Natural killer cell treated with Interleukin-12 subunit alpha and Interleukin-12 subunit beta and Interleukin-15 and Interleukin-18, amount 100 ng/mL, for 72 hours (primary cell): ENCODE data around the gene CEP152. TPM values are rescaled to one million over a fixed set of nuclear protein-coding genes. Genes with fewer than 3 reads are reported as not detected.

Source experiments
- ATAC-seq, 2 donors: fragments of 150-1000 bp; cut with Tn5 transposase in 1 of 2; sonication (Bioruptor Pico), chemical (Tn5 transposase) in 1 of 2; 2 replicates each; pipeline ENCODE4 v1.10.0; 2021
- DNase-seq: peaks from one replicate; pipeline ENCODE4 v3.0.0; 2022; ENCODE audit warnings: low spot score
- H3K27ac Mint-ChIP-seq, 2 donors: 1 replicate in 1 of 2; 2 replicates in 1 of 2; pipeline ENCODE4 v1.8.0; 2022; ENCODE audit warnings: mixed read lengths in 2 of 2, mild to moderate bottlenecking in 1 of 2, moderate library complexity in 1 of 2
- H3K27me3 Mint-ChIP-seq, 2 donors: 1 replicate in 1 of 2; 2 replicates in 1 of 2; pipeline ENCODE4 v1.8.0; 2022; ENCODE audit warnings: mixed read lengths in 2 of 2
- H3K36me3 Mint-ChIP-seq: one replicate; pipeline ENCODE4 v1.8.0; 2022; ENCODE audit warnings: mixed read lengths
- H3K4me1 Mint-ChIP-seq, 2 donors: 1 replicate in 1 of 2; 2 replicates in 1 of 2; pipeline ENCODE4 v1.8.0; 2022; ENCODE audit warnings: low read depth in 2 of 2, mixed read lengths in 2 of 2, mild to moderate bottlenecking in 1 of 2
- H3K4me3 Mint-ChIP-seq: one replicate; pipeline ENCODE4 v1.8.0; 2022; ENCODE audit warnings: mixed read lengths
- H3K9me3 Mint-ChIP-seq: 2 replicates; pipeline ENCODE4 v1.8.0; 2022; ENCODE audit warnings: mixed read lengths
- total RNA-seq, 2 donors: library from RNA; stranded (reverse); gene quantifications; one replicate each; pipeline ENCODE4 v1.2.3, GENCODE V29; 2022

The CEP152 gene
- total RNA-seq, 2 donors from 2014 or later: 16.8 to 42.7 TPM

DNA sequence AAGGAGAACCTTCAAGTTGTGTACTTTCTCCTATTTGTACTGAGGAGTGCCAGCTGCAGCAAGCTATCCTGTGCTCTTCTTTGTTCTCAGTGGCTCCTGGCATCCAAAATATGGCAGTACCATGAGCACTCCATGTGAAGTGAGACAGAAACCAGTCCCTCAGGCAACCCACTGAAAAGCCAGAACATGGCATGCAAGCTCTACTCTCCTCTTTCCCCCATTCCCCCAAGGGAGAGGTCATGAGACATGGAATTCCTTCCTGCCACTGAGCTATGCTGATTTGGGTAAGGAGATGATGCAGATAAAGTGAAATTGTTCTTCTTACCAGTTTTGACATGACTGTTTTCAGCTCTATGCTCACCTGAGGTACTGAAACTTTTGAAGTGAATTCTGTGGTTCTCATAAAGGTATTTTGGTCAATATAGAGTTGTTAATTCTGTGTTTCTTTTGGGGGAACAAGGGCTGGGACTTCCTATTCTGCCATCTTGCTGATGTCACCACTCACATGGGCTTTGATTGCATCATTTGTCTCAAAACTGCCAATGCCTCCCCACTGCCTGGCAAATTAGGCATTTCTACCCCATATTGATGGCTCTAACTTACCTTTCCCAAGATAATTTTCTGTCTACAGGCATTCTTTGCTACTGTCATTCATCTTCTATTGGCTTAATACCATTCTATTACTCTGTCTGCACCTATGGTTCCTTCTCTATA lies 22.8 kb upstream of the CEP152 start:
- no peak for DNase-seq
- peaks cover 11% of the 10 kb centered on the region for H3K9me3 Mint-ChIP-seq
- peaks cover 30 to 48% of the 10 kb centered on the region in 2 donors for H3K27me3 Mint-ChIP-seq
- no peak for ATAC-seq
- no peaks in the 10 kb centered on the region for H3K4me1 Mint-ChIP-seq
- H3K4me3 Mint-ChIP-seq: no peak overlapping the region
- H3K36me3 Mint-ChIP-seq: peaks cover 17% of the 10 kb centered on the region
- no peak overlapping the region for H3K27ac Mint-ChIP-seq

- Mint-ChIP-seq H3K36me3 (peaks cover 17% of the 10 kb centered on the region), H3K4me1 (no peaks in the 10 kb centered on the region)
Measured at GRCh38 chr15:48832648-48833047, 21.8 kb upstream of the CEP152 start.

GRCh38 chr15:48828906-48829305 lies 18.0 kb upstream of the CEP152 start:
- H3K36me3 Mint-ChIP-seq: peaks cover 17% of the 10 kb centered on the region
- peaks cover 9% of the 10 kb centered on the region for H3K9me3 Mint-ChIP-seq
- H3K4me3 Mint-ChIP-seq: no peak overlapping the region
- no peak overlapping the region for H3K27ac Mint-ChIP-seq
- H3K4me1 Mint-ChIP-seq: no peaks in the 10 kb centered on the region
- peaks cover 22 to 37% of the 10 kb centered on the region in 2 donors for H3K27me3 Mint-ChIP-seq
- DNase-seq (no peak), ATAC-seq (no peak)

More at GRCh38 chr15:48832648-48833047, 21.8 kb upstream of the CEP152 start:
- DNase-seq (no peak), ATAC-seq (no peak)
- Mint-ChIP-seq H3K27me3 (peaks cover 28 to 40% of the 10 kb centered on the region in 2 donors), H3K4me3 (no peak overlapping the region), H3K27ac (no peak overlapping the region), H3K9me3 (peaks cover 11% of the 10 kb centered on the region)

- Mint-ChIP-seq H3K4me1 (no peaks in the 10 kb centered on the region), H3K27ac (no peak overlapping the region), H3K36me3 (peaks cover 14% of the 10 kb centered on the region), H3K9me3 (peaks cover 8% of the 10 kb centered on the region), H3K27me3 (peaks cover 22 to 38% of the 10 kb centered on the region in 2 donors), H3K4me3 (no peak overlapping the region)
- ATAC-seq (no peak), DNase-seq (no peak)
Measured at GRCh38 chr15:48828471-48828870, 17.6 kb upstream of the CEP152 start.

DNA sequence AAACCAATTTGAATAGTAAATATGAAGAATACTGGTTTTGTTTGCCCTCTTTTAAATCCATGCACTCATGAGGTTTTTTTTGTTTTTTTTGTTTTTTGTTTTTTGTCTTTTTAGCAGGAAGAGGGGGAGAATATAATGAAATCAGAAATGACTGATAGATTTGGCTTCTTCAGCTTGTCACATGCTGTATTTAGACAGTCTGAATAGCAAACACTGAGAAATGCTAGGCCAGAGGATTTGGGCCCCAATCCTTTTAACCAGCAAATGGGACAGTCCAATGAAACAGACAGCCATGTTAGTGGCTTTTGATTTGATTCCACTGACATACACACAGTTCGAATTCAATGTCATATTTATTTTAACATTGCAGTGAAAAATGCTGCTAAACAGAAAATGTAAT lies 14.2 kb upstream of the CEP152 start:
- Mint-ChIP-seq H3K36me3 (no peaks in the 10 kb centered on the region), H3K9me3 (no peaks in the 10 kb centered on the region), H3K27ac (no peak overlapping the region), H3K4me3 (no peak overlapping the region), H3K27me3 (peaks cover 14 to 21% of the 10 kb centered on the region in 2 donors), H3K4me1 (no peaks in the 10 kb centered on the region)
- DNase-seq (no peak), ATAC-seq (no peak)

DNA sequence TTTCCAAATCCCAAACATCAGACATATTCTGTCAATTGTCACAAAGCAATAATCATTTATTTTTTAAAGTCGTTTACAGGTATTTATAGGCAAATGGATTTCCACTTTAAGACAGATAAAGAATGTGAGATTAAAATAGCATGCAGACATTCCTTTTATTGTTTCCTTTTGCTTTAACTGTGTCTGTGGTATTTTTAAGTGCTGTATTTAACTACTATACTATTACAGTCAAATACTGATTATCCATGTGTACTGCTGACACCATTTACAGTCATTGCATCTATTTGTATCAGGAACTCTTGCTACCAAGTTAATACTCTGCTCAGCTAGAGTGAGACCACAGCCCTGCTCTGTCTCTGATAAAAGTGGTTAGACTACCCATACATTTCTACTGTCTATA lies 12.8 kb upstream of the CEP152 start:
- H3K4me3 Mint-ChIP-seq: no peak overlapping the region
- peaks cover 7 to 19% of the 10 kb centered on the region in 2 donors for H3K27me3 Mint-ChIP-seq
- ATAC-seq (no peak), DNase-seq (no peak)
- H3K4me1 Mint-ChIP-seq: no peaks in the 10 kb centered on the region
- H3K36me3 Mint-ChIP-seq: no peaks in the 10 kb centered on the region
- H3K9me3 Mint-ChIP-seq: no peaks in the 10 kb centered on the region
- no peak overlapping the region for H3K27ac Mint-ChIP-seq

GRCh38 chr15:48823237-48823636 lies 12.4 kb upstream of the CEP152 start:
- Mint-ChIP-seq H3K9me3 (no peaks in the 10 kb centered on the region), H3K36me3 (no peaks in the 10 kb centered on the region), H3K27me3 (peaks cover 5 to 19% of the 10 kb centered on the region in 2 donors), H3K27ac (no peak overlapping the region), H3K4me3 (no peak overlapping the region), H3K4me1 (no peaks in the 10 kb centered on the region)
- DNase-seq (no peak), ATAC-seq (no peak)

DNA sequence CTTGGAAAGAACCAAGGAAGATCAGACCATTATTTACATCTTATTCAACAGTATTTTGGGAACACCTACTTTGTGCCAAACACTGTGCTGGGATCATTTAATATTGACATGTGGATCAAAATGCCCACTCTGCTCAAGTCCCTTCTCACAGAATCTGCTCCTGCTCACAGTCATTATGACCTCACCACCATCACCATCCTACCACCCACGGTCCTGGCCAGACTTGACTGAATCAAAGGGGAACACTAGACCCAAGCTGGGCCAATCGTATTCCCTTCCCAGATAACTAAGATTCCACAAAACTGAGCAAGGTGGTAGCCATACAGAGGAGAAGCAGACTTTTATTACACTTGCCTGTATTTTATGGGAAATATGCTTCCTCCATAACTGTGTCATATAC lies 3.4 kb upstream of the CEP152 start:
- H3K36me3 Mint-ChIP-seq: no peaks in the 10 kb centered on the region
- DNase-seq: no peak
- H3K4me3 Mint-ChIP-seq: no peak overlapping the region
- H3K4me1 Mint-ChIP-seq: peaks cover 18 to 24% of the 10 kb centered on the region in 2 donors
- no peak overlapping the region for H3K27ac Mint-ChIP-seq
- peaks cover 7 to 13% of the 10 kb centered on the region in 2 donors for H3K27me3 Mint-ChIP-seq
- H3K9me3 Mint-ChIP-seq: no peaks in the 10 kb centered on the region
- ATAC-seq: no peak

DNA sequence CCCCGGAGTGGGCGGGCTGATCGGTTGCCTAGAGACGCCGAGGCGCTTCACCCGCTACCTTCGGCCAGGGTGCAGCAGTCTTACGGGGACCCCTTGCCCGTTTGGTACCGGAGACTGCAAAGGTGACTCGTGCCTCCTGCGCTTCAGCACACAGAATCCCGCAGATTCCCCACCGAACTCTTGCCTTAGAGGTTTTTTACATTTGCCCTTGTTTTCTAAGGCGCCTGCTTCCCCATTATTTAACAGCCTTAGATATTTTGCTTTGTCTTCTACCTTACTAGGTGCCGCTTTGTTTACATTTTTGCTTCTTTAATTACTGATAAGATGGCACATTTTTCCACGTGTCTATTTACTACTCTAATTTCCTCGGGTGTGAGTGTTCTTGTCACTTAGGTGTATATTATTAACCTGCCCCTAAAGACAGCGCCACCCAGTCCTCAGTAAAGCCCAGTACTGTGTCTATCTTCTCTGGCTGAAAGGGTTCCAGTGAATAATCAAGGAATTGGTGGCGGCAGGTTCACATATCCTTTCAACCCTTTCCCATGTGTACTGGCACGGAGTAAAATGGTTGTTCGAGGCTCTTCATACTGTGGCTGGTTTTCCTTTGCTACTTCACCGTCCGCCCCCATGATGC lies 573 bp upstream of the CEP152 start:
- DNase-seq: no peak
- H3K36me3 Mint-ChIP-seq: no peaks in the 10 kb centered on the region
- peak overlapping the region; percentile 94 for H3K4me3 Mint-ChIP-seq
- H3K27me3 Mint-ChIP-seq: peaks cover 7 to 13% of the 10 kb centered on the region in 2 donors
- H3K4me1 Mint-ChIP-seq: peaks cover 24 to 30% of the 10 kb centered on the region in 2 donors
- no peak for ATAC-seq
- peak overlapping the region; percentile 92 to 94 for H3K27ac Mint-ChIP-seq
- H3K9me3 Mint-ChIP-seq: no peaks in the 10 kb centered on the region

DNA sequence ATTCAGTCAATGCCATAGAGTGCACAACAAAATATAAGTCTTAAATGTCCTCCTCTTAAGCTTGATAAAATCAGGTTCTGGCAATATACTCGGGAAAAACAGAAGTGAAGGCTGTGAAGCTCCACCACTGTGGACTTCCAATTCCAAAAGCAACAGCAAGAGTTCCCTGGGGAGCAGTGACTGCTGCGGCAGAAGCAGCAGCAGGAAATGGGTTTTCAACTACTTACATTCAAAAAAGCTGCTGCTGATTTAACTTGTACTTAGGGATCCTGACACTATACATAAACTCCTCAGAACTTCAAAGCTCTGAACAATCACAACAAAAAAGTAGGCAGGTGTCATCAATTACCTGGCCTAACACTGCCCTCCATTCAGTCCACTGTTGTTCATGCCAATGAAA lies 4.7 kb downstream of the CEP152 start:
- DNase-seq (no peak), ATAC-seq (no peak)
- no peak overlapping the region for H3K4me3 Mint-ChIP-seq
- H3K4me1 Mint-ChIP-seq: peaks cover 14 to 22% of the 10 kb centered on the region in 2 donors
- no peak overlapping the region for H3K27ac Mint-ChIP-seq
- H3K36me3 Mint-ChIP-seq: peaks cover 17% of the 10 kb centered on the region
- no peaks in the 10 kb centered on the region for H3K9me3 Mint-ChIP-seq
- no peaks in the 10 kb centered on the region for H3K27me3 Mint-ChIP-seq

- H3K4me1 Mint-ChIP-seq: peaks cover 14 to 23% of the 10 kb centered on the region in 2 donors
- no peaks in the 10 kb centered on the region for H3K9me3 Mint-ChIP-seq
- peaks cover 17% of the 10 kb centered on the region for H3K36me3 Mint-ChIP-seq
- no peaks in the 10 kb centered on the region for H3K27me3 Mint-ChIP-seq
- H3K4me3 Mint-ChIP-seq: no peak overlapping the region
- DNase-seq (no peak), ATAC-seq (no peak)
- H3K27ac Mint-ChIP-seq: no peak overlapping the region
Measured at GRCh38 chr15:48805591-48805990, 5.3 kb downstream of the CEP152 start.

GRCh38 chr15:48803877-48804276 lies 7.0 kb downstream of the CEP152 start:
- ATAC-seq: no peak
- H3K4me1 Mint-ChIP-seq: peaks cover 4 to 6% of the 10 kb centered on the region in 2 donors

GRCh38 chr15:48802867-48803266 lies 8.0 kb downstream of the CEP152 start:
- Mint-ChIP-seq H3K27me3 (no peaks in the 10 kb centered on the region), H3K4me1 (peaks cover 3 to 4% of the 10 kb centered on the region in 2 donors), H3K27ac (no peak overlapping the region), H3K4me3 (no peak overlapping the region), H3K9me3 (no peaks in the 10 kb centered on the region), H3K36me3 (peaks cover 17% of the 10 kb centered on the region)
- DNase-seq (no peak), ATAC-seq (no peak)

More at GRCh38 chr15:48803877-48804276, 7.0 kb downstream of the CEP152 start:
- H3K27me3 Mint-ChIP-seq: no peaks in the 10 kb centered on the region
- no peak overlapping the region for H3K27ac Mint-ChIP-seq
- H3K4me3 Mint-ChIP-seq: no peak overlapping the region
- peaks cover 17% of the 10 kb centered on the region for H3K36me3 Mint-ChIP-seq
- H3K9me3 Mint-ChIP-seq: no peaks in the 10 kb centered on the region
- no peak for DNase-seq

DNA sequence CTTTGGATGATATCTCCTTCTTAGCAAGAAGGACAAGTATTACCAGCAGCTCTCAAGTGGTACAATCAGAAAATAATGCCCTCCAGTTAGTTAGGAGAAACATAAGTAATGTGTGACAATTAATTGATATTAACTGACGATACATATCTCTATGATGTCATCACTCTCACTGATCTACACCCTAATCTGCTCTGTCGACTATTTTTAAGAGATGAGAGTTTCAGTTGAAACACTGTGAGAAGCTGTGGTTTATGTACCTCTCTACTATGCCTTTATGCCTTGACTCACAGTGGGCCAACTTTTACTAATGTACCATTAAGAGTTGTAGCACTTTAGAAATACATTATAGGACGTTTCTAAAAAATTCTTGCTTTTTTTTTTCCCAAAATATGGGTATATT lies 8.6 kb downstream of the CEP152 start:
- peaks cover 6 to 8% of the 10 kb centered on the region in 2 donors for H3K4me1 Mint-ChIP-seq
- DNase-seq (no peak), ATAC-seq (no peak)
- no peak overlapping the region for H3K4me3 Mint-ChIP-seq
- H3K36me3 Mint-ChIP-seq: peaks cover 20% of the 10 kb centered on the region
- no peak overlapping the region for H3K27ac Mint-ChIP-seq
- no peaks in the 10 kb centered on the region for H3K27me3 Mint-ChIP-seq
- no peaks in the 10 kb centered on the region for H3K9me3 Mint-ChIP-seq
